ENCODE measurements around the gene KLHL25.

Gene KLHL25

GRCh38 chr15:85753791-85754452 is 40.8 kb downstream of the KLHL25 start:
- DNase-seq (ENCODE audit: low read depth) = no peak
- no peak overlapping the region for H3K4me3 ChIP-seq (ENCODE audit: control insufficient read depth, low read depth, low read length)
- TF ChIP-seq CTCF (IDR thresholded peaks at IDR 0.05; ENCODE audit: control insufficient read depth, insufficient read depth, low read depth, low read length, missing control alignments) = no peak

DNA sequence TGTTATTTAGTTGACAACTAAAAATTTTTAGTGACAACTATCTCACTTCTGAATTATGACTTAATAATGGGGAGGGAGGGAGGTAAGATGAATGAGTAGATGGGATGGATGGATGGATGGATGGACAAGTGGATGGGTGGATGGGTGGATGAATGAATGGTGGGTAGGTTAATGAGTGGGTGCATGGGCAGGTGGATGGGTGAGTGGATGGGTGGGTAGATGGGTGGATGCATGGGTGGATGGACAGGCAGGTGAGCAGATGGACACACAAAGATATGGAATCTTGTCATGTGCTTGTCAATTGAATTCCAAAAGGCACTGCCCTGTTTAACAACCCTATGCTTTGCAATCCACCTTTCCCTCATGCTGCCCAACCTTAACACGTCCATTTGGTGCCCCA is 41.5 kb downstream of the KLHL25 start:
- no peak overlapping the region for H3K4me3 ChIP-seq (ENCODE audit: control insufficient read depth, low read depth, low read length)
- TF ChIP-seq CTCF (IDR thresholded peaks at IDR 0.05; ENCODE audit: control insufficient read depth, insufficient read depth, low read depth, low read length, missing control alignments) = no peak
- no peak for DNase-seq (ENCODE audit: low read depth)

DNA sequence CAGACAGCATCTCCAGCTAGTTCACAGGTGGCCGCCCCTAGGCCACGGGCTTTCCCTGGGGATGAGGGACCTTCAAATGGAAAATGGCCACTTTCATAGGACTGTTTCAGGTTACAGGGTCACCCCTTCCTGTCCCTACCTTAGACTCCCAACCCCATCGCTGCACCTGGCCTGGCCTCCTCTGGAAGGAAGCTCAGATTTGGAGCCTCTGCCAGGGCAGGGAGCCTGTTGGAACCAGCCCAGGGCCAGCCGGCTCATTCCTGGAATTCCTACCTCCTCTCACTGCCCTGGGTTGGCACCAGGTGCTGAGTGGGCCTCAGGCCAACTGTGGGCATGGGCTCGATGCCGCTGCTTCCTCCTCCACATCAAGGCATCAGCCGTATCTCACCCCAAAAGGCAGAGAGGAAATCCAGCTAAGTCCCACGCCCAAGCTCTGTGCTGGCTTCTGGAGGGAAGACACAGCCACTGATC is 42.2 kb downstream of the KLHL25 start:
- DNase-seq (ENCODE audit: low read depth) = no peak
- no peak for TF ChIP-seq CTCF (IDR thresholded peaks at IDR 0.05; ENCODE audit: control insufficient read depth, insufficient read depth, low read depth, low read length, missing control alignments)
- no peak overlapping the region for H3K4me3 ChIP-seq (ENCODE audit: control insufficient read depth, low read depth, low read length)

- no peak for TF ChIP-seq CTCF (IDR thresholded peaks at IDR 0.05; ENCODE audit: control insufficient read depth, insufficient read depth, low read depth, low read length, missing control alignments)
- no peak overlapping the region for H3K4me3 ChIP-seq (ENCODE audit: control insufficient read depth, low read depth, low read length)
These were observed 42.6 kb downstream of the KLHL25 start for GRCh38 chr15:85752124-85752475.

GRCh38 chr15:85751291-85752123 is 43.2 kb downstream of the KLHL25 start:
- no peak for TF ChIP-seq CTCF (IDR thresholded peaks at IDR 0.05; ENCODE audit: control insufficient read depth, insufficient read depth, low read depth, low read length, missing control alignments)
- no peak overlapping the region for H3K4me3 ChIP-seq (ENCODE audit: control insufficient read depth, low read depth, low read length)
- no peak for DNase-seq (ENCODE audit: low read depth)

More at GRCh38 chr15:85752124-85752475, 42.6 kb downstream of the KLHL25 start:
- DNase-seq (ENCODE audit: low read depth) = no peak

GRCh38 chr15:85750319-85751290 is 44.1 kb downstream of the KLHL25 start:
- DNase-seq (ENCODE audit: low read depth) = no peak
- TF ChIP-seq CTCF (IDR thresholded peaks at IDR 0.05; ENCODE audit: control insufficient read depth, insufficient read depth, low read depth, low read length, missing control alignments) = no peak
- no peak overlapping the region for H3K4me3 ChIP-seq (ENCODE audit: control insufficient read depth, low read depth, low read length)

All from AG09309 (cell line).